K562 (cell line): ENCODE measurements around the gene SECISBP2. TPM values are rescaled to one million over a fixed set of nuclear protein-coding genes. Genes with fewer than 3 reads are reported as not detected.
A peak's percentile ranks its signal among the peaks of the same experiment; 100 is the strongest.

Experiments used
- BHLHE40 ChIP-seq: IDR thresholded peaks from 2 replicates; pipeline ENCODE4 v1.6.1; 2011; ENCODE audit warnings: low read length, improper control_type of control experiment
- BMI1 ChIP-seq: fragments of 150-350 bp; IDR thresholded peaks from 2 replicates; pipeline ENCODE4 v1.6.1; 2014; ENCODE audit warnings: low read length
- CEBPB ChIP-seq: fragments of 450-650 bp; IDR thresholded peaks from 2 replicates; pipeline ENCODE4 v1.6.1; 2016; ENCODE audit warnings: missing genetic modification characterization, missing compliant biosample characterization
- CEBPG ChIP-seq, 3 experiments: fragments of 200-800 bp in 1 of 3; sonication (Bioruptor generic) in 1 of 3; sonication (generic) in 1 of 3; formaldehyde crosslinking in 1 of 3; IDR thresholded peaks in 2 of 3; conservative IDR thresholded peaks in 1 of 3; 2 replicates each; pipeline versions ENCODE4 v1.6.1 to v1.8.0; 2016 to 2022; ENCODE audit warnings: missing compliant biosample characterization in 2 of 3, missing genetic modification characterization in 2 of 3, mild to moderate bottlenecking in 1 of 3, missing genetic modification reagents in 1 of 3
- CREM ChIP-seq: IDR thresholded peaks from 2 replicates; pipeline ENCODE4 v1.6.1; 2014; ENCODE audit warnings: antibody characterized with exemption, low read depth
- CXXC5 ChIP-seq: fragments of 250-450 bp; sonication (Bioruptor Pico); IDR thresholded peaks from 2 replicates; pipeline ENCODE4 v1.8.0; 2022; ENCODE audit warnings: inconsistent platforms, mild to moderate bottlenecking, moderate library complexity
- FOXJ2 ChIP-seq: fragments of 200-800 bp; sonication (Bioruptor generic); IDR thresholded peaks from 2 replicates; pipeline ENCODE4 v1.6.1; 2016; ENCODE audit warnings: missing genetic modification characterization, missing compliant biosample characterization
- GABPB1 ChIP-seq: sonication (generic); formaldehyde crosslinking; IDR thresholded peaks from 2 replicates; pipeline ENCODE4 v1.8.0; 2022; ENCODE audit warnings: mild to moderate bottlenecking, missing genetic modification reagents
- HEY1 ChIP-seq: fragments of 250-450 bp; sonication (Bioruptor Pico); IDR thresholded peaks from 2 replicates; pipeline ENCODE4 v1.5.0; 2020; ENCODE audit warnings: mild to moderate bottlenecking, moderate library complexity, borderline replicate concordance
- HIVEP1 ChIP-seq: fragments of 250-450 bp; sonication (Bioruptor Pico); IDR thresholded peaks from 2 replicates; pipeline ENCODE4 v1.4.0; 2020; ENCODE audit warnings: mild to moderate bottlenecking
- JUND ChIP-seq, 2 experiments: IDR thresholded peaks; 2 replicates in 1 of 2; 3 replicates in 1 of 2; pipeline ENCODE4 v1.6.1; 2011; ENCODE audit warnings: borderline replicate concordance in 2 of 2, low read depth in 2 of 2, low read length in 2 of 2, improper control_type of control experiment in 1 of 2, missing biosample characterization in 1 of 2, missing genetic modification characterization in 1 of 2, missing genetic modification reagents in 1 of 2
- L3MBTL2 ChIP-seq: fragments of 450-650 bp; IDR thresholded peaks from 2 replicates; pipeline ENCODE4 v1.6.1; 2016; ENCODE audit warnings: mild to moderate bottlenecking, moderate library complexity
- PHF20 ChIP-seq: fragments of 450-650 bp; IDR thresholded peaks from 2 replicates; pipeline ENCODE4 v1.6.1; 2018; ENCODE audit not compliant: partially characterized antibody
- ZNF830 ChIP-seq: fragments of 250-450 bp; sonication (Bioruptor Pico); IDR thresholded peaks from 2 replicates; pipeline ENCODE4 v1.5.0; 2021; ENCODE audit warnings: mild to moderate bottlenecking
- polyA plus RNA-seq, 8 experiments: library from polyadenylated mRNA; depleted of rRNA in 4 of 8; stranded (reverse) in 5 of 8; unstranded in 3 of 8; fragments of >200 nt; fragmentation: Nextera tagmentation in 2 of 8; fragmentation: Illumina TruSeq in 1 of 8; extraction: Ambion mirVana in 2 of 8; extraction: Trizol in 1 of 8; gene quantifications; 2 replicates each; pipeline versions ENCODE4 v1.2.1 to v1.2.3, GENCODE V29; 2011 to 2014; ENCODE audit warnings: inconsistent platforms in 1 of 8, missing spikeins in 1 of 8
- total RNA-seq, 7 experiments: library from RNA; depleted of rRNA in 6 of 7; stranded (reverse); fragments of >200 nt in 6 of 7; fragmentation: Illumina TruSeq in 2 of 7; extraction: Trizol in 2 of 7; gene quantifications; 2 replicates each; pipeline versions ENCODE4 v1.2.1 to v1.2.3, GENCODE V29; 2011 to 2021; ENCODE audit warnings: low replicate concordance in 1 of 7
- TF ChIP-seq, protein P1 (sequence below): sonication (generic); formaldehyde crosslinking; IDR thresholded peaks from 2 replicates; pipeline ENCODE4 v1.8.1; 2023; ENCODE audit warnings: mild to moderate bottlenecking, missing genetic modification reagents, moderate library complexity
- TF ChIP-seq, protein P2 (sequence below), 2 experiments: fragments of 450-650 bp in 1 of 2; sonication (generic) in 1 of 2; formaldehyde crosslinking in 1 of 2; IDR thresholded peaks in 1 of 2; conservative IDR thresholded peaks in 1 of 2; 2 replicates each; pipeline versions ENCODE4 v1.6.1 to v1.8.1; 2016 to 2023; ENCODE audit warnings: mild to moderate bottlenecking in 2 of 2, moderate library complexity in 2 of 2, inconsistent platforms in 1 of 2, missing genetic modification reagents in 1 of 2
- TF ChIP-seq, protein P3 (sequence below): sonication (generic); formaldehyde crosslinking; IDR thresholded peaks from 2 replicates; pipeline ENCODE4 v1.9.0; 2022; ENCODE audit warnings: mild to moderate bottlenecking, missing genetic modification reagents
- TF ChIP-seq, protein P4 (sequence below): sonication (generic); formaldehyde crosslinking; IDR thresholded peaks from 2 replicates; pipeline ENCODE4 v1.8.0; 2022; ENCODE audit warnings: missing genetic modification reagents, mild to moderate bottlenecking, moderate library complexity, borderline replicate concordance

SECISBP2 gene
- total and polyA plus RNA-seq, 9 of the 15 experiments (the other 6 are each of a cell fraction or from before 2014, with no cell fraction given), result 3.2 to 41.6 (median 26.1) TPM

DNA sequence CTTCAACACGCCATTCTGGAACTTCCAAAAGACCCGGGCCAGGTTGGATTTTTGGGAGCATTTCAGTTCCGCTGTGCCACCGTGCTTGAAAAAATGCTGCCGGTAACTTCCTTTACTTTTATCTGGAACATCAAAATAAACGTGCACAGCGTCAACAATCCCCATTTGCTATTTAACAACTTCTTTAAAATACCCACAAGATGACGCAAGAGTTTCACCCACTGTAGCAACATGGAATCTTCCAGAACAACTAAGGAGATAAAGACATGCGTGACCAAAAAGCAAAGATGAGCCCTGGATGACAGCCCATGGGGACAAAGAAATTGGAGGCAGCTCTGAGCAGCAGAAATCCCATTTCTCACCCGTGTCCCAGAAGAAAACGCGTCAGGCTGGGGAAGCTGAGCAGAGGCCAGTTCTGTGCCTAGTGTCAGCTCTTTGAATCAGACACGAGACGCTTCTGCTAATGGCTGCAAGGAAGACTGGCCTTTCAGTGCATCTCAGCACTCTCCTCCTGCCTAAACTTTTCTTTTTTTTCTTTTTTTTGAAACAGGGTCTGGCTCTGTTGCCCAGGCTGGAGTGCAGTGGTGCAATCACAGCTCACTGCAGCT is 61.3 kb downstream of the SECISBP2 start (continued):
- TF ChIP-seq BMI1 (no peak), PHF20 (no peak), CREM (0 out of 2 replicates have a peak, but pooled peaks have one; percentile 5), CEBPG (CRISPR knock-in tag; IDR thresholded peaks at IDR 0.05) (peak; percentile 76), CEBPG (tag; conservative IDR thresholded peaks at IDR 0.05 in 1 of 2, IDR thresholded peaks at IDR 0.05 in 1 of 2) (peak; percentile 88 to 91), CXXC5 (CRISPR knock-in tag) (peak; percentile 37; the same call in 1 of the 2 replicates), BHLHE40 (peak; percentile 46; the same call in 1 of the 2 replicates), GABPB1 (CRISPR knock-in tag) (no peak), JUND (IDR thresholded peaks at IDR 0.05; ENCODE audit: borderline replicate concordance, low read depth, low read length) (peak; percentile 39; the same call in 1 of the 2 replicates), JUND (tag; IDR thresholded peaks at IDR 0.05; ENCODE audit: borderline replicate concordance, low read depth, low read length) (no peak), ZNF830 (no peak), L3MBTL2 (0 out of 2 replicates have a peak, but pooled peaks have one; percentile 19), FOXJ2 (tag) (no peak), HEY1 (CRISPR knock-in tag) (no peak), CEBPB (tag) (peak; percentile 78), HIVEP1 (CRISPR knock-in tag) (no peak)
- TF ChIP-seq, protein P1, sequence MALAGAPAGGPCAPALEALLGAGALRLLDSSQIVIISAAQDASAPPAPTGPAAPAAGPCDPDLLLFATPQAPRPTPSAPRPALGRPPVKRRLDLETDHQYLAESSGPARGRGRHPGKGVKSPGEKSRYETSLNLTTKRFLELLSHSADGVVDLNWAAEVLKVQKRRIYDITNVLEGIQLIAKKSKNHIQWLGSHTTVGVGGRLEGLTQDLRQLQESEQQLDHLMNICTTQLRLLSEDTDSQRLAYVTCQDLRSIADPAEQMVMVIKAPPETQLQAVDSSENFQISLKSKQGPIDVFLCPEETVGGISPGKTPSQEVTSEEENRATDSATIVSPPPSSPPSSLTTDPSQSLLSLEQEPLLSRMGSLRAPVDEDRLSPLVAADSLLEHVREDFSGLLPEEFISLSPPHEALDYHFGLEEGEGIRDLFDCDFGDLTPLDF (CRISPR knock-in tag), result no peak
- TF ChIP-seq, protein P2, sequence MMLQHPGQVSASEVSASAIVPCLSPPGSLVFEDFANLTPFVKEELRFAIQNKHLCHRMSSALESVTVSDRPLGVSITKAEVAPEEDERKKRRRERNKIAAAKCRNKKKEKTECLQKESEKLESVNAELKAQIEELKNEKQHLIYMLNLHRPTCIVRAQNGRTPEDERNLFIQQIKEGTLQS (IDR thresholded peaks at IDR 0.05), result peak; percentile 77
- TF ChIP-seq, protein P2 (CRISPR knock-in tag; conservative IDR thresholded peaks at IDR 0.05), result no peak
- TF ChIP-seq, protein P3, sequence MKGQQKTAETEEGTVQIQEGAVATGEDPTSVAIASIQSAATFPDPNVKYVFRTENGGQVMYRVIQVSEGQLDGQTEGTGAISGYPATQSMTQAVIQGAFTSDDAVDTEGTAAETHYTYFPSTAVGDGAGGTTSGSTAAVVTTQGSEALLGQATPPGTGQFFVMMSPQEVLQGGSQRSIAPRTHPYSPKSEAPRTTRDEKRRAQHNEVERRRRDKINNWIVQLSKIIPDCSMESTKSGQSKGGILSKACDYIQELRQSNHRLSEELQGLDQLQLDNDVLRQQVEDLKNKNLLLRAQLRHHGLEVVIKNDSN (CRISPR knock-in tag), result no peak
- TF ChIP-seq, protein P4, sequence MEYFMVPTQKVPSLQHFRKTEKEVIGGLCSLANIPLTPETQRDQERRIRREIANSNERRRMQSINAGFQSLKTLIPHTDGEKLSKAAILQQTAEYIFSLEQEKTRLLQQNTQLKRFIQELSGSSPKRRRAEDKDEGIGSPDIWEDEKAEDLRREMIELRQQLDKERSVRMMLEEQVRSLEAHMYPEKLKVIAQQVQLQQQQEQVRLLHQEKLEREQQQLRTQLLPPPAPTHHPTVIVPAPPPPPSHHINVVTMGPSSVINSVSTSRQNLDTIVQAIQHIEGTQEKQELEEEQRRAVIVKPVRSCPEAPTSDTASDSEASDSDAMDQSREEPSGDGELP (CRISPR knock-in tag), result no peak
- TF ChIP-seq, all 486 proteins: peak for 10
